Activated T-cell treated with anti-CD3 and anti-CD28 coated beads, Interleukin-2, amount 50 U/mL, for 24 hours (primary cell): Measurements from ENCODE around the gene PRR13.
"Not testable (repeated sequence)": the region's sequence is repeated elsewhere in the genome, so short reads cannot be mapped to it uniquely, and the experiment has no call there.

Experiments
- DNase-seq: peaks from one replicate; pipeline ENCODE4 v3.0.0-alpha.2; 2020
- H3K27ac Mint-ChIP-seq: 2 replicates; pipeline ENCODE4 v1.8.0; 2020; ENCODE audit warnings: mild to moderate bottlenecking, mixed read lengths
- H3K27me3 Mint-ChIP-seq: 2 replicates; pipeline ENCODE4 v1.8.0; 2020; ENCODE audit warnings: mixed read lengths
- H3K36me3 Mint-ChIP-seq: 2 replicates; pipeline ENCODE4 v1.8.0; 2020; ENCODE audit warnings: low read depth, mixed read lengths
- H3K4me1 Mint-ChIP-seq: 2 replicates; pipeline ENCODE4 v1.8.0; 2020; ENCODE audit warnings: low read depth, mixed read lengths
- H3K4me3 Mint-ChIP-seq: 2 replicates; pipeline ENCODE4 v1.8.0; 2020; ENCODE audit warnings: mild to moderate bottlenecking, moderate library complexity, mixed read lengths
- H3K9me3 Mint-ChIP-seq: 2 replicates; pipeline ENCODE4 v1.8.0; 2020; ENCODE audit warnings: mixed read lengths

The PRR13 gene

DNA sequence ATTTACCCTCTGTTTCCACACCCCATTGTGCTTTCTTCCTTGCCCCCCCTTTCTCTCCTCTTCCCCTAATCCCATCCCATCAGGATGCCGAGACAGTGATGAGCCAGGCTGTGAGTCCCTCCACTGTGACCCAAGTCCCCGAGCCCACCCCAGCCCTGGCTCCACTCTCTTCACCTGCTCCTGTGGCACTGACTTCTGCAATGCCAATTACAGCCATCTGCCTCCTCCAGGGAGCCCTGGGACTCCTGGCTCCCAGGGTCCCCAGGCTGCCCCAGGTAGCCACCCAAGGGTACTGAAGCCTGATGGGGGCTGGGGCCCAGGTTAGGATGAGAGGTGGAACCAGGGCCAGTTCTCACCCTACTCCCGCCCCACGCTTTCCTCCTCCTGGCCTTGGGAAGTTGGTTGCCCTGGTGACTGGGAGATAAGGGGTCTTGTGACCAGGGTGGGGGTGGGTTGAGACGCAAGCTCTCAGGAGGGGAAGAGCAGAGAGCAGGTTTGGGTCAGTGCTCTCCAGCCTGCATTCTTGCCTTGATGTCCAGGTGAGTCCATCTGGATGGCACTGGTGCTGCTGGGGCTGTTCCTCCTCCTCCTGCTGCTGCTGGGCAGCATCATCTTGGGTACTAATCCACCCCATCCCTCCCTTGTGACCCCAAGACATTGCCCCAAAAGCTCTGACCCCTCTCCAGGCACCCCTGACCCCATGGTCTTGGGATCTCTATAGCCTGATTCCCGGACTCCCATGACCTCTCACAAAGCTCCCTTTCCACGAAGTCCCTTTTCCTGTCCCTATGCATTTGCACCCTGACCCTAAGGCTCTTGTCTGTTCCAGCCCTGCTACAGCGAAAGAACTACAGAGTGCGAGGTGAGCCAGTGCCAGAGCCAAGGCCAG is 16.7 kb upstream of the PRR13 start:
- Mint-ChIP-seq H3K4me3 (no peak overlapping the region), H3K9me3 (no peaks in the 10 kb centered on the region), H3K27me3 (no peaks in the 10 kb centered on the region), H3K27ac (no peak overlapping the region), H3K4me1 (peaks cover 26% of the 10 kb centered on the region), H3K36me3 (no peaks in the 10 kb centered on the region)
- DNase-seq: no peak

DNA sequence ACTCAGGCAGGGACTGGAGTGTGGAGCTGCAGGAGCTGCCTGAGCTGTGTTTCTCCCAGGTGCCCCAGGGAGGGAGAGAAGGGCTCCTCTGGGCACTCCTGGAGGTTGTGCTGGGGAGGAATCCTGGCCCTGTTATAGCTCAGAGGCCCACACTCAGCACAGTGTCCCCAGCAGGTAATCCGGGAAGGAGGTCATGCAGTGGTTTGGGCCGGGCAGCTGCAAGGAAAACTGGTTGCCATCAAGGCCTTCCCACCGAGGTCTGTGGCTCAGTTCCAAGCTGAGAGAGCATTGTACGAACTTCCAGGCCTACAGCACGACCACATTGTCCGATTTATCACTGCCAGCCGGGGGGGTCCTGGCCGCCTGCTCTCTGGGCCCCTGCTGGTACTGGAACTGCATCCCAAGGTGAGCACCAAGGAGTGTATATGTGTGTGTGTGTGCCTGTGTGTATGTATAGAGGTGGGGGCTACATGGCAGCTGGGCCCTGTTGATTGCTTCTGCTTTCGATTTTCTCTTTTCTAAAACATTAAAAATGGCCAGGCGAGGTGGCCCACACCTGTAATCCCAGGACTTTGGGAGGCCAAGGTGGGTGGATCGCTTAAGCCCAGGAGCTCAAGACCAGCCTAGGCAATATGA is 15.9 kb upstream of the PRR13 start:
- H3K27me3 Mint-ChIP-seq: no peaks in the 10 kb centered on the region
- no peak for DNase-seq
- H3K4me3 Mint-ChIP-seq: no peak overlapping the region
- H3K27ac Mint-ChIP-seq: no peak overlapping the region
- no peaks in the 10 kb centered on the region for H3K36me3 Mint-ChIP-seq
- H3K9me3 Mint-ChIP-seq: no peaks in the 10 kb centered on the region
- H3K4me1 Mint-ChIP-seq: peaks cover 24% of the 10 kb centered on the region

DNA sequence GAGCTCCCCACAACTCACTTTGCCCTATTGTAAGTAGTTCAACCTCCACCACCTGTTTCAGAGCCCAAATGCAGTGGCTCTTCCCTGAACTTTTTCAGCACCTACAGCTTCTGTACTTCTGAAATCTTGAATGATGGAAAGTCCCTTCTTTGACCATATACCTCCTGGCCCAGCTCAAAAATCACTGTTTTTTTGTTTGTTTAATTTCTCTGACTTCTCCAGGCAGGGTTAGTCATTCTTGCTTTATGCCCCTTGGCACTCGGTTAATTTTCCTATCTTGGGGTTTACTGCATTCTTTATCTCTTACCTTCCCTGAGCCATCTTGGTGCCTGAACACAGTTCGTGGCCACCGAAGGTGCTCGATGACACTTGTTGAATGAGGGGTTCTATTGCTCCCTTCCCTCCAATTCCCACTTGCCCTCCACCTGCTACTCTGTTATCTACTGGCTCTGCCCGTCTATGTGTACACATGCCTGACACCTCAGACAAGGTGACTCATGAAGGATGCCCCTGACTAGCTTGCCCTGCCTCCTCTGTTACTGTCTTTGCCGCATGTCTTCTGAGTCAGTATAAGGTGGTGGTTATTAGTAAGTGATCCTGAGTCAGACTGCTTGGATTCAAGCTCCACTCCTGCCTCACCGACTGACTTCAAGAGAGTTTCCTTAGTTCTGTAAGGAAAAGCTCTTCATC is 13.5 kb upstream of the PRR13 start:
- no peaks in the 10 kb centered on the region for H3K36me3 Mint-ChIP-seq
- DNase-seq: peak; percentile 42
- H3K27ac Mint-ChIP-seq: peak overlapping the region; percentile 42
- no peaks in the 10 kb centered on the region for H3K9me3 Mint-ChIP-seq
- H3K27me3 Mint-ChIP-seq: no peaks in the 10 kb centered on the region
- no peak overlapping the region for H3K4me3 Mint-ChIP-seq
- H3K4me1 Mint-ChIP-seq: peaks cover 14% of the 10 kb centered on the region

DNA sequence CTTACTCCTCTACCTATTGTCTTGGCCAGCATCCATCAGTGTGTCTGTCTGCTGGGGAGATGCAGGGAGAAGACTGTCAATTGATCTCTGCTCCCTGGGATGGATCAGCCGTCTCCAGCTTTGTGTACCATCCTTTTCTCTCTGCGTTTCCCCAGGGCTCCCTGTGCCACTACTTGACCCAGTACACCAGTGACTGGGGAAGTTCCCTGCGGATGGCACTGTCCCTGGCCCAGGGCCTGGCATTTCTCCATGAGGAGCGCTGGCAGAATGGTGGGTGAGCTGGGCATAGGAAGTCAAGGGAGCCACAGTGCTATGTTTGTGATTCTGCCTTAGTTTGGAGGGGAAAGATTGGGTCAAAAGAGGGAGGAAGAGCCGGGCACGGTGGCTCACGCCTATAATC is 12.8 kb upstream of the PRR13 start:
- H3K9me3 Mint-ChIP-seq: no peaks in the 10 kb centered on the region
- no peak for DNase-seq

DNA sequence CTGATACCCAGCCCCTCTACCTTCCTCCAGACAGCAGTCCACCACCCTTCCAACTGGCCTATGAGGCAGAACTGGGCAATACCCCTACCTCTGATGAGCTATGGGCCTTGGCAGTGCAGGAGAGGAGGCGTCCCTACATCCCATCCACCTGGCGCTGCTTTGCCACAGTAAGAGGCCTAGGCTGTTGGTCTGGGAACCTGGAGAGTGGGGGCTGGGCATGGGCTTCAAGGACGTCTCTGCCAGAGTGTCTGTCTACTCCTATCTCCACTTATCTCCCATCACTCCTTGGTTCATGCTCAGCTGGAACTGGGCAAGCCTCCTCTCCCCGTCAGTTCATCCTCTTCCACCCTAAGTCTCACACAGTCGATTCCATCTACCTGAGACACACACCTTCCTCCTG is 11.4 kb upstream of the PRR13 start:
- peaks cover 14% of the 10 kb centered on the region for H3K4me1 Mint-ChIP-seq
- no peaks in the 10 kb centered on the region for H3K27me3 Mint-ChIP-seq
- no peak overlapping the region for H3K27ac Mint-ChIP-seq
- no peak for DNase-seq
- H3K4me3 Mint-ChIP-seq: no peak overlapping the region
- no peaks in the 10 kb centered on the region for H3K36me3 Mint-ChIP-seq
- no peaks in the 10 kb centered on the region for H3K9me3 Mint-ChIP-seq

More for the DNA sequence above, 12.8 kb upstream of the PRR13 start:
- Mint-ChIP-seq H3K4me1 (peaks cover 14% of the 10 kb centered on the region), H3K27me3 (no peaks in the 10 kb centered on the region), H3K36me3 (no peaks in the 10 kb centered on the region), H3K27ac (peak overlapping the region; percentile 42), H3K4me3 (no peak overlapping the region)

GRCh38 chr12:53431187-53431586 is 10.3 kb upstream of the PRR13 start:
- no peaks in the 10 kb centered on the region for H3K27me3 Mint-ChIP-seq
- H3K4me1 Mint-ChIP-seq: peaks cover 14% of the 10 kb centered on the region
- H3K27ac Mint-ChIP-seq: no peak overlapping the region
- H3K36me3 Mint-ChIP-seq: no peaks in the 10 kb centered on the region
- H3K4me3 Mint-ChIP-seq: no peak overlapping the region
- no peak for DNase-seq
- no peaks in the 10 kb centered on the region for H3K9me3 Mint-ChIP-seq

GRCh38 chr12:53435326-53435725 is 6.2 kb upstream of the PRR13 start:
- H3K27ac Mint-ChIP-seq, H3K27me3 Mint-ChIP-seq, H3K4me3 Mint-ChIP-seq, H3K4me1 Mint-ChIP-seq, H3K9me3 Mint-ChIP-seq, H3K36me3 Mint-ChIP-seq, DNase-seq: not testable (repeated sequence)

DNA sequence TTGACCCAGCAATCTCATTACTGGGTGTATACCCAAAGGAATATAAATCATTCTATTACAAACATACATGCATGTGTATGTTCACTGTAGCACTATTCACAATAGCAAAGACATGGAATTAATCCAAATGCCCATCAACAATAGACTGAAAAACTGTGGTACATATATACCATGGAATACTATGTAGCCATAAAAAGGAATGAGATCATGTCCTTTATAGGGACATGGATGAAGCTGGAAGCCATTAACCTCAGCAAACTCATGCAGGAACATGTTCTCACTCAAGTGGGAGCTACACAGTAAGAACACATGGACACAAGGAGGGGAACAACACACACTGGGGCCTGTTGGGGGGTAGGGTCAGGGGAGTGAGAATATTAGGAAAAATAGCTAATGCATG is 2.0 kb upstream of the PRR13 start:
- Mint-ChIP-seq H3K36me3 (peaks cover 29% of the 10 kb centered on the region), H3K4me1 (peaks cover 21% of the 10 kb centered on the region)
- not testable (repeated sequence) for H3K27ac Mint-ChIP-seq, DNase-seq, H3K27me3 Mint-ChIP-seq, H3K4me3 Mint-ChIP-seq, H3K9me3 Mint-ChIP-seq

DNA sequence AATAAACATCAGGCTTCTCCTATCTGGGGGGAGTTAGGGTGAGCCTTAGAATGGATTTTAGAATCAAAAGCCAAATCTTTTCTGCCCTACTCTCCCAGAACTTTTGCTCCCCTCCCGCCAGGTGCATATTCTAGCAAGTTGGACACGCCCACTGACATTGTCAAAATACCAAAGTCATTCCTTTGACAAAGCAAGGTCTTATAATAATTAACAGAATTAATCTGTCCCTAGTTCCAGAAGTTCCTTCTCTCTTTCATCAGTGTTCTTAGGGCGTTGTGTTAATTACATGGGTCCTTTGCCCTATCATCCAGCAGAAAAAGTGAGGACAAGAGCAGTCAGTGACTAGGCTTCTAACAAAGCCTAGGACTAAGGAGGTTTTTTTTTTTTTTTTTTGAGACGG is 2.4 kb downstream of the PRR13 start:
- no peak for DNase-seq
- peak overlapping the region; percentile 85 for H3K27ac Mint-ChIP-seq

DNA sequence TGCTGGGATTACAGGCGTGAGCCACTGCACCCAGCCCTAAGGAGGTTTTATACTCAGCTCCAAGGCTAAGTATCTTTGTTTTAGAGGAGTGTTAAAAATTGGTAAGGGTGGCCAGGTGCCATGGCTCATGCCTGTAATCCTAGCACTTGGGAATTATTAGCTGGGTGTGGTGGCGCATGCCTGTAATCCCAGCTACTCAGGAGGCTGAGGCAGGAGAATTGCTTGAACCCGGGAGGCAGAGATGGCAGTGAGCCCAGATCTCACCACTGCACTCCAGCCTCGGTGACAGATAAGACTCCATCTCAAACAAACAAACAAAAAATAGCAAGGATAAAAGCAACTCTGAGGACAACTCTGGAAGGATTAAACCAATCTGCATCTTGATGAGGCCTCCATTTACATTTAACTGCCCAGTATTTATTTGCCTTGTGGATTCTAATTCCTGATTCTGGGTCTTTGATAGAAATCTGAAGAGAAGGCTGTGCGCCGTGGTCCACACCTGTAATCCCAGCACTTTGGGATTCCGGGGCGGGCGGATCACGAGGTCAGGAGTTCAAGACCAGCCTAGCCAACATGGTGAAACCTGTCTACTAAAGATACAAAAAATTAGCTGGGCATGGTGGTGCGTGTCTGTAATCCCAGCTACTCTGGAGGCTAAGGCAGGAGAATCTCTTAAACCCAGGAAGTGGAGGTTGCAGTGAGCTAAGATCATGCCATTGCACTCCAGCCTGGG is 3.2 kb downstream of the PRR13 start:
- H3K27me3 Mint-ChIP-seq, DNase-seq, H3K9me3 Mint-ChIP-seq: not testable (repeated sequence)
- peaks cover 43% of the 10 kb centered on the region for H3K4me1 Mint-ChIP-seq
- peaks cover 68% of the 10 kb centered on the region for H3K36me3 Mint-ChIP-seq
- H3K27ac Mint-ChIP-seq: peak overlapping the region; percentile 85
- peak overlapping the region; percentile 49 for H3K4me3 Mint-ChIP-seq

More for the DNA sequence above, 2.4 kb downstream of the PRR13 start:
- H3K9me3 Mint-ChIP-seq: no peaks in the 10 kb centered on the region
- H3K4me3 Mint-ChIP-seq: peak overlapping the region; percentile 94
- H3K4me1 Mint-ChIP-seq: peaks cover 43% of the 10 kb centered on the region
- H3K27me3 Mint-ChIP-seq: no peaks in the 10 kb centered on the region
- H3K36me3 Mint-ChIP-seq: peaks cover 68% of the 10 kb centered on the region

GRCh38 chr12:53450936-53451335 is 9.4 kb downstream of the PRR13 start:
- no peak for DNase-seq
- peaks cover 70% of the 10 kb centered on the region for H3K36me3 Mint-ChIP-seq
- H3K4me3 Mint-ChIP-seq: no peak overlapping the region
- no peaks in the 10 kb centered on the region for H3K9me3 Mint-ChIP-seq
- H3K27me3 Mint-ChIP-seq: no peaks in the 10 kb centered on the region
- peak overlapping the region; percentile 47 for H3K27ac Mint-ChIP-seq
- H3K4me1 Mint-ChIP-seq: peaks cover 45% of the 10 kb centered on the region

GRCh38 chr12:53451661-53452158 is 10.2 kb downstream of the PRR13 start, which contains the start of gene PCBP2:
Gene PCBP2 (plus strand): TSS chr12:53452102. CDS start chr12:53454801, 2,699 bp downstream.
- Mint-ChIP-seq H3K27me3 (no peaks in the 10 kb centered on the region), H3K4me1 (peaks cover 43% of the 10 kb centered on the region), H3K4me3 (peak within 1 kb of the TSS; percentile 95), H3K9me3 (no peaks in the 10 kb centered on the region), H3K27ac (peak within 1 kb of the TSS; percentile 99), H3K36me3 (peaks cover 70% of the 10 kb centered on the region)
- DNase-seq: peak; percentile 97

- Mint-ChIP-seq H3K4me1 (peaks cover 46% of the 10 kb centered on the region), H3K27ac (peak overlapping the region; percentile 99), H3K4me3 (peak overlapping the region; percentile 95), H3K9me3 (no peaks in the 10 kb centered on the region), H3K27me3 (no peaks in the 10 kb centered on the region), H3K36me3 (peaks cover 71% of the 10 kb centered on the region)
- DNase-seq: peak; percentile 88
These were observed 10.9 kb downstream of the PRR13 start for GRCh38 chr12:53452159-53453077.
